ENCODE results near the gene ADAM22. TPM values are rescaled to one million over a fixed set of nuclear protein-coding genes. Genes with fewer than 3 reads are reported as not detected.

ADAM22 gene
- total and polyA plus RNA-seq, 2 donors (not counting 1 experiment from before 2014, with no cell fraction given): 0.30 to 1.8 TPM

GRCh38 chr7:88200261-88200660, 266.2 kb downstream of the ADAM22 start:
- Histone ChIP-seq H3K27ac (ENCODE audit: low read length in 2 of 2) (no peak overlapping the region), H3K4me1 (ENCODE audit: control insufficient read depth in 2 of 2, insufficient read depth in 2 of 2, low read length in 2 of 2) (no peaks in the 10 kb centered on the region), H2AFZ (ENCODE audit: insufficient read depth, low read depth, low read length, poor library complexity, severe bottlenecking) (no peak overlapping the region), H4K20me1 (ENCODE audit: control insufficient read depth, insufficient read depth, low read length, poor library complexity, severe bottlenecking) (no peaks in the 10 kb centered on the region), H3K79me2 (ENCODE audit: control insufficient read depth, insufficient read depth, low read length) (no peaks in the 10 kb centered on the region), H3K9ac (ENCODE audit: low read length) (no peak overlapping the region), H3K9me3 (ENCODE audit: control extremely low read depth in 1 of 3, control insufficient read depth in 2 of 3, insufficient read depth in 1 of 3, low read length in 2 of 3) (no peaks in the 10 kb centered on the region), H3K4me2 (replicated peaks; ENCODE audit: low read depth, low read length, poor library complexity, severe bottlenecking) (no peak overlapping the region), H3K27me3 (replicated peaks in 1 of 4; ENCODE audit: control extremely low read depth in 1 of 4, control insufficient read depth in 3 of 4, insufficient read depth in 4 of 4, low read length in 3 of 4) (no peaks in the 10 kb centered on the region), H3K36me3 (replicated peaks in 1 of 2; ENCODE audit: control extremely low read depth in 1 of 2, control insufficient read depth in 1 of 2, extremely low read depth in 1 of 2, insufficient read depth in 2 of 2, low read length in 1 of 2) (peaks cover 0 to 28% of the 10 kb centered on the region in 2 experiments), H3K4me3 (ENCODE audit: control extremely low read depth in 1 of 5, extremely low read depth in 1 of 5, insufficient read depth in 1 of 5, low read depth in 2 of 5, low read length in 4 of 5) (no peak overlapping the region)
- ChIA-PET CTCF (no interaction called here), POLR2A (no interaction called here)
- no peaks in the 10 kb centered on the region for H3K9me3 Mint-ChIP-seq (ENCODE audit: insufficient read depth)
- TF ChIP-seq CTCF (IDR thresholded peaks at IDR 0.05): no peak
- TF ChIP-seq EZH2 (IDR thresholded peaks at IDR 0.05; ENCODE audit: borderline replicate concordance, insufficient read depth, low read depth, low read length, poor library complexity, severe bottlenecking): no peak
- 93% methylated on average over 2 of the region's 3 CpGs for WGBS (ENCODE audit: insufficient coverage)
- H3K4me1 Mint-ChIP-seq: no peaks in the 10 kb centered on the region
- intact Hi-C loops (cut with micrococcal nuclease): no loop called here
- no peak overlapping the region for H3K27ac Mint-ChIP-seq
- ATAC-seq (ENCODE audit: low read depth): no peak
- DNase-seq: no peak
- no peak overlapping the region for H3K4me3 Mint-ChIP-seq
- no peaks in the 10 kb centered on the region for H3K27me3 Mint-ChIP-seq

GRCh38 chr7:88200789-88201188, 266.7 kb downstream of the ADAM22 start:
- Histone ChIP-seq H2AFZ (ENCODE audit: insufficient read depth, low read depth, low read length, poor library complexity, severe bottlenecking) (no peak overlapping the region), H3K9me3 (ENCODE audit: control extremely low read depth in 1 of 3, control insufficient read depth in 2 of 3, insufficient read depth in 1 of 3, low read length in 2 of 3) (no peaks in the 10 kb centered on the region), H3K36me3 (replicated peaks in 1 of 2; ENCODE audit: control extremely low read depth in 1 of 2, control insufficient read depth in 1 of 2, extremely low read depth in 1 of 2, insufficient read depth in 2 of 2, low read length in 1 of 2) (peaks cover 0 to 32% of the 10 kb centered on the region in 2 experiments), H3K4me3 (ENCODE audit: control extremely low read depth in 1 of 5, extremely low read depth in 1 of 5, insufficient read depth in 1 of 5, low read depth in 2 of 5, low read length in 4 of 5) (no peak overlapping the region), H4K20me1 (ENCODE audit: control insufficient read depth, insufficient read depth, low read length, poor library complexity, severe bottlenecking) (no peaks in the 10 kb centered on the region), H3K27me3 (replicated peaks in 1 of 4; ENCODE audit: control extremely low read depth in 1 of 4, control insufficient read depth in 3 of 4, insufficient read depth in 4 of 4, low read length in 3 of 4) (no peaks in the 10 kb centered on the region), H3K27ac (ENCODE audit: low read length in 2 of 2) (no peak overlapping the region), H3K9ac (ENCODE audit: low read length) (no peak overlapping the region), H3K79me2 (ENCODE audit: control insufficient read depth, insufficient read depth, low read length) (no peaks in the 10 kb centered on the region), H3K4me1 (ENCODE audit: control insufficient read depth in 2 of 2, insufficient read depth in 2 of 2, low read length in 2 of 2) (no peaks in the 10 kb centered on the region), H3K4me2 (replicated peaks; ENCODE audit: low read depth, low read length, poor library complexity, severe bottlenecking) (no peak overlapping the region)
- CTCF ChIA-PET: no interaction called here
- POLR2A ChIA-PET: no interaction called here
- Mint-ChIP-seq H3K4me3 (no peak overlapping the region), H3K27ac (no peak overlapping the region), H3K27me3 (no peaks in the 10 kb centered on the region), H3K9me3 (ENCODE audit: insufficient read depth) (no peaks in the 10 kb centered on the region), H3K4me1 (no peaks in the 10 kb centered on the region)
- TF ChIP-seq CTCF (IDR thresholded peaks at IDR 0.05): no peak
- no peak for TF ChIP-seq EZH2 (IDR thresholded peaks at IDR 0.05; ENCODE audit: borderline replicate concordance, insufficient read depth, low read depth, low read length, poor library complexity, severe bottlenecking)
- DNase-seq: no peak
- 100% methylated on average over 2 of the region's 4 CpGs for WGBS (ENCODE audit: insufficient coverage)
- intact Hi-C loops (cut with micrococcal nuclease): no loop called here
- ATAC-seq (ENCODE audit: low read depth): no peak
